Measurements from ENCODE around the gene INSYN1.

The INSYN1 gene

GRCh38 chr15:73750951-73751350 is 2.2 kb downstream of the INSYN1 start:
- Histone ChIP-seq H3K79me1 (ENCODE audit: low read length) (no peaks in the 10 kb centered on the region), H3K14ac (ENCODE audit: low read length) (no peak overlapping the region), H3K9me3 (ENCODE audit: insufficient read depth, low read depth, low read length) (peaks cover 3% of the 10 kb centered on the region), H3K27ac (ENCODE audit: low read depth, low read length) (no peak overlapping the region), H3K23ac (ENCODE audit: low read length) (no peak overlapping the region), H3K9ac (ENCODE audit: low read length) (no peak overlapping the region), H3K4ac (ENCODE audit: low read depth, low read length) (no peak overlapping the region), H3K4me2 (ENCODE audit: low read length) (no peak overlapping the region), H2BK120ac (ENCODE audit: insufficient read depth, low read length, poor library complexity) (no peak overlapping the region), H4K12ac (ENCODE audit: low read depth, low read length) (no peak overlapping the region), H4K8ac (ENCODE audit: low read depth, low read length) (no peak overlapping the region), H3K36me3 (ENCODE audit: control insufficient read depth in 1 of 2, insufficient read depth in 2 of 2, low read length in 2 of 2) (no peaks in the 10 kb centered on the region), H2BK12ac (ENCODE audit: low read length) (no peak overlapping the region), H2AFZ (ENCODE audit: insufficient read depth, low read length, poor library complexity) (no peak overlapping the region), H4K91ac (ENCODE audit: low read depth, low read length) (no peak overlapping the region), H3K18ac (ENCODE audit: low read length) (no peak overlapping the region), H2BK5ac (ENCODE audit: low read depth, low read length, poor library complexity) (no peak overlapping the region), H3K4me1 (ENCODE audit: control insufficient read depth in 1 of 2, insufficient read depth in 2 of 2, low read length in 2 of 2) (peaks cover 13 to 16% of the 10 kb centered on the region in 2 experiments), H3K27me3 (ENCODE audit: insufficient read depth, low read length) (peaks cover 32% of the 10 kb centered on the region), H3K4me3 (ENCODE audit: low read depth, low read length) (no peak overlapping the region), H2AK5ac (ENCODE audit: low read length) (no peak overlapping the region), H3K79me2 (ENCODE audit: control insufficient read depth, insufficient read depth, low read length, poor library complexity) (no peaks in the 10 kb centered on the region)
- no peak for DNase-seq
- WGBS (ENCODE audit: extremely low coverage, insufficient coverage, insufficient read length): no CpG with 5 or more reads among the region's 20 CpGs

- DNase-seq: no peak
- Histone ChIP-seq H3K4me2 (ENCODE audit: low read length) (no peak overlapping the region), H3K4ac (ENCODE audit: low read depth, low read length) (no peak overlapping the region), H2BK12ac (ENCODE audit: low read length) (no peak overlapping the region), H3K36me3 (ENCODE audit: control insufficient read depth in 1 of 2, insufficient read depth in 2 of 2, low read length in 2 of 2) (no peaks in the 10 kb centered on the region), H2AK5ac (ENCODE audit: low read length) (no peak overlapping the region), H3K27me3 (ENCODE audit: insufficient read depth, low read length) (peaks cover 32% of the 10 kb centered on the region), H3K4me3 (ENCODE audit: low read depth, low read length) (no peak overlapping the region), H3K27ac (ENCODE audit: low read depth, low read length) (no peak overlapping the region), H3K23ac (ENCODE audit: low read length) (no peak overlapping the region), H3K14ac (ENCODE audit: low read length) (no peak overlapping the region), H2BK120ac (ENCODE audit: insufficient read depth, low read length, poor library complexity) (no peak overlapping the region), H4K12ac (ENCODE audit: low read depth, low read length) (no peak overlapping the region), H3K79me1 (ENCODE audit: low read length) (no peaks in the 10 kb centered on the region), H3K4me1 (ENCODE audit: control insufficient read depth in 1 of 2, insufficient read depth in 2 of 2, low read length in 2 of 2) (peaks cover 13 to 16% of the 10 kb centered on the region in 2 experiments), H4K91ac (ENCODE audit: low read depth, low read length) (no peak overlapping the region), H3K18ac (ENCODE audit: low read length) (no peak overlapping the region), H3K79me2 (ENCODE audit: control insufficient read depth, insufficient read depth, low read length, poor library complexity) (no peaks in the 10 kb centered on the region), H2BK5ac (ENCODE audit: low read depth, low read length, poor library complexity) (no peak overlapping the region), H3K9me3 (ENCODE audit: insufficient read depth, low read depth, low read length) (peaks cover 3% of the 10 kb centered on the region), H3K9ac (ENCODE audit: low read length) (no peak overlapping the region), H4K8ac (ENCODE audit: low read depth, low read length) (no peak overlapping the region), H2AFZ (ENCODE audit: insufficient read depth, low read length, poor library complexity) (no peak overlapping the region)
- WGBS (ENCODE audit: extremely low coverage, insufficient coverage, insufficient read length): no CpG with 5 or more reads among the region's 4 CpGs
These were observed 2.7 kb downstream of the INSYN1 start for GRCh38 chr15:73750438-73750837.

GRCh38 chr15:73749971-73750370 is 3.2 kb downstream of the INSYN1 start:
- Histone ChIP-seq H3K36me3 (ENCODE audit: control insufficient read depth in 1 of 2, insufficient read depth in 2 of 2, low read length in 2 of 2) (no peaks in the 10 kb centered on the region), H3K4me2 (ENCODE audit: low read length) (no peak overlapping the region), H4K12ac (ENCODE audit: low read depth, low read length) (no peak overlapping the region), H3K79me1 (ENCODE audit: low read length) (no peaks in the 10 kb centered on the region), H2BK5ac (ENCODE audit: low read depth, low read length, poor library complexity) (no peak overlapping the region), H3K9me3 (ENCODE audit: insufficient read depth, low read depth, low read length) (peaks cover 3% of the 10 kb centered on the region), H3K14ac (ENCODE audit: low read length) (no peak overlapping the region), H3K23ac (ENCODE audit: low read length) (no peak overlapping the region), H3K4me3 (ENCODE audit: low read depth, low read length) (no peak overlapping the region), H3K27ac (ENCODE audit: low read depth, low read length) (no peak overlapping the region), H3K27me3 (ENCODE audit: insufficient read depth, low read length) (peaks cover 32% of the 10 kb centered on the region), H2BK12ac (ENCODE audit: low read length) (no peak overlapping the region), H3K79me2 (ENCODE audit: control insufficient read depth, insufficient read depth, low read length, poor library complexity) (no peaks in the 10 kb centered on the region), H3K18ac (ENCODE audit: low read length) (no peak overlapping the region), H3K9ac (ENCODE audit: low read length) (no peak overlapping the region), H2AFZ (ENCODE audit: insufficient read depth, low read length, poor library complexity) (no peak overlapping the region), H4K8ac (ENCODE audit: low read depth, low read length) (no peak overlapping the region), H3K4me1 (ENCODE audit: control insufficient read depth in 1 of 2, insufficient read depth in 2 of 2, low read length in 2 of 2) (peaks cover 13 to 16% of the 10 kb centered on the region in 2 experiments), H2BK120ac (ENCODE audit: insufficient read depth, low read length, poor library complexity) (no peak overlapping the region), H3K4ac (ENCODE audit: low read depth, low read length) (no peak overlapping the region), H2AK5ac (ENCODE audit: low read length) (no peak overlapping the region), H4K91ac (ENCODE audit: low read depth, low read length) (no peak overlapping the region)
- no CpG with 5 or more reads among the region's 5 CpGs for WGBS (ENCODE audit: extremely low coverage, insufficient coverage, insufficient read length)
- DNase-seq: no peak

- Histone ChIP-seq H2AFZ (ENCODE audit: insufficient read depth, low read length, poor library complexity) (no peak overlapping the region), H3K27ac (ENCODE audit: low read depth, low read length) (no peak overlapping the region), H4K91ac (ENCODE audit: low read depth, low read length) (no peak overlapping the region), H3K27me3 (ENCODE audit: insufficient read depth, low read length) (peaks cover 32% of the 10 kb centered on the region), H3K9me3 (ENCODE audit: insufficient read depth, low read depth, low read length) (peaks cover 3% of the 10 kb centered on the region), H3K79me2 (ENCODE audit: control insufficient read depth, insufficient read depth, low read length, poor library complexity) (no peaks in the 10 kb centered on the region), H2AK5ac (ENCODE audit: low read length) (no peak overlapping the region), H3K4me1 (ENCODE audit: control insufficient read depth in 1 of 2, insufficient read depth in 2 of 2, low read length in 2 of 2) (peaks cover 13 to 16% of the 10 kb centered on the region in 2 experiments), H3K4me3 (ENCODE audit: low read depth, low read length) (peak overlapping the region; percentile 47), H3K4ac (ENCODE audit: low read depth, low read length) (no peak overlapping the region), H3K79me1 (ENCODE audit: low read length) (no peaks in the 10 kb centered on the region), H4K8ac (ENCODE audit: low read depth, low read length) (no peak overlapping the region), H3K23ac (ENCODE audit: low read length) (no peak overlapping the region), H2BK120ac (ENCODE audit: insufficient read depth, low read length, poor library complexity) (no peak overlapping the region), H3K36me3 (ENCODE audit: control insufficient read depth in 1 of 2, insufficient read depth in 2 of 2, low read length in 2 of 2) (no peaks in the 10 kb centered on the region), H3K9ac (ENCODE audit: low read length) (no peak overlapping the region), H2BK5ac (ENCODE audit: low read depth, low read length, poor library complexity) (no peak overlapping the region), H3K18ac (ENCODE audit: low read length) (no peak overlapping the region), H4K12ac (ENCODE audit: low read depth, low read length) (no peak overlapping the region), H2BK12ac (ENCODE audit: low read length) (no peak overlapping the region), H3K4me2 (ENCODE audit: low read length) (no peak overlapping the region), H3K14ac (ENCODE audit: low read length) (no peak overlapping the region)
- no peak for DNase-seq
- no CpG with 5 or more reads among the region's 5 CpGs for WGBS (ENCODE audit: extremely low coverage, insufficient coverage, insufficient read length)
These were observed 3.6 kb downstream of the INSYN1 start for GRCh38 chr15:73749533-73749932.
